HG02870 (cell line): ENCODE measurements around the gene DDX6.
"Not testable (repeated sequence)": the region's sequence is repeated elsewhere in the genome, so short reads cannot be mapped to it uniquely, and the experiment has no call there.

Experiments used
- ATAC-seq: cut with Tn5 transposase; IDR thresholded peaks from one replicate; pipeline ENCODE4 v1.9.1; 2021; ENCODE audit warnings: mild to moderate bottlenecking, moderate library complexity; ENCODE audit not compliant: unreplicated experiment

The DDX6 gene

DNA sequence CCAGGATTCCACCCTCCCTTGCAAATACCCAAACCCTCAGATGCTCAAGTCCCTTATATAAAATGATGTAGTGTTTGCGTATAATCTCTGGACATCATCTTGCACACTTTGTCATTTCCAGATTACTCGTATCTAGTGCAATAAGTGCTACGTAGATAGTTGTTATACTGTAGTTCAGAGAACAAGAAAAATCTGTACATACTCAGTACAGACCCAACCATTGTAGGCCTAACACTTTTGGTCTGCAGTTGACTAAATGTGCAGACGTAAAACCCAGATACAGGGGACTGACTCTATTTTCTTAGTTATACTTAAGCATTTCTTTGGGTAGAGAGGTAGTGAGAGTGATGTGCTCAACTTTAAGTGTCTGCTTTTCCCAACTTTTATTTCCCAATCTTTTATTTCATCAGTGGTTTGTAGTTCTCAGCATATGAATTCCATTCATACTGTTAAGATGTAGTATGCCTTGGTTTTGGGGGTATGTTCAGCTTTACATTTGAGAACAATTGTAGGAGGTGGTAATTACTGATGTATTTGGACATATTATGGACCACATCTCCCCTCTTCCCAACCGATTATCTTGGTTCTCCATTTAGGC lies 43.9 kb downstream of the DDX6 start:
- ATAC-seq, result no peak

DNA sequence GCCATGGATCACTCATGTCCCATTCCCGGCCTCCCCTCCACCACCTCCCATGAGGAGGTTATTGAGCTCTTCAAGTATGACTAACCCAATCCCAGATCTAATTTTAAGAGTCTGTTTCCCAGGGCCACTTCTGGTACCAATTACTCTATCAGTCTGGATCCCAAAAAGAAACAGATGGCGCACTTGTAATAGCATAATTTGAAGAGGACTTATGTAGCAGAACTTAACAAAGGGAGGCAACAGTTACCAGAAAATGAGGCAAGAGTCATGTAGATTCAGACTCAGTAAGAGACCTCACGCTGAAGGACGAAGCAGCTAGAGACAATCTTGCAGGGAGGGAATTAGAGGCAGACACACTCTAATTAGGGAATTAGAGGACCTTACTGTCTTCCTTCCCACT lies 46.9 kb downstream of the DDX6 start:
- ATAC-seq, result no peak

DNA sequence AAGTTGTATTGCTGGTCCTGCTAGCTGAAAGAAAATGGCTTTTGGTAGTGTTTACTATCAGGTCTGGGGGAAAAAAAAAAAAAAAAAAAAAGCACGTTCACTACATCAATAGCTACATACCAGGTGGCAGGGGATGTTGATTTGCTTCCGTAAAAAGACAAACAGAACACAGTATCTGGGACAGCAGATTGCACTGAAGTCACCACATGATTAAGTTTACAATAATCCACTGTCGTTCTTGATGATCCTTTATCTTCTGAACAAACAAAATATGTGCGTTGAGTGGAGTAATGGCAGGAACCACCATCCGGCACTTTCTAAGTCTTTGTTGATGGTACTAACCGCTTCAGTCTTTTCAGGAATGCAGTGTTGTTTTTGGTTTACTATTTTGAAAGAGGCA lies 48.7 kb downstream of the DDX6 start:
- no peak for ATAC-seq

DNA sequence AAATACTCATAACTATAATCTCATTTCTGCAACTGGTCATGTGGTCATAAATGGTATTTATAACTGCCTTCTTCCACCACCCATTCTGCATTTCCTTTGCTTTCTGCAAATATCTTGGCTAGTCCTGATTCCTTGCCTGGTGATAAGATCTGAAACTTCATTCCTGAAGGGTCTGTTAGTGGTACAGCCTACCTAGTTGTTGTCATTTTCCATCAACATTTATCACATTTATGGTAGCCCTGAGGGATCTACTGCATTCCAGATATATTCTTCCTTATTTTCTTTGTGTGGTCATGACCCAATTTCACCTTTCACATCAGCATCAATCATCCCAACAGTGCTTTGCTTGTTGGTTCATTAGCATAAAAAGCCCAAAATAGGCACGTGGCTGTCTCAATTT lies 50.1 kb downstream of the DDX6 start:
- no peak for ATAC-seq

DNA sequence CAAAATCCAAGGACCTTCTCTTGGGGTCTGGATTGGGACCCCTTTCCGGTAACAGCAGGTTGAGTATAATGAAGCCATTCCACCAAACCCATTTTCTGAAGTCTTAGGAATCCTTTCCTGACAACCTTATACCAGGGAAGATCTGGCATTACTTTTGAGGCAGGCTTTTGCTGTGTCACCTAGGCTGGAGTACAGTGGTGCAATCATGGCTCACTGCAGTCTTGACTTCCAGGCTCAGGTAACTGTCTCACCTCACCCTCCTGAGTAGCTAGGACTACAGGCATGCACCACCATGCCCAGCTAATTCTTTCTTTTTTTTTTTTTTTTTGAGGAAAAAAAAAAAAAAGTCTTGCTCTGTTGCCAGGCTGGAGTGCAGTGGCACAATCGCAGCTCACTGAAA lies 55.8 kb downstream of the DDX6 start:
- no peak for ATAC-seq

- no peak for ATAC-seq
Observed at GRCh38 chr11:118734031-118734430, 56.9 kb downstream of the DDX6 start.

- ATAC-seq, result not testable (repeated sequence)
Observed at GRCh38 chr11:118729753-118730152, 61.2 kb downstream of the DDX6 start.

- ATAC-seq, result not testable (repeated sequence)
Observed at GRCh38 chr11:118728112-118728511, 62.9 kb downstream of the DDX6 start.

- not testable (repeated sequence) for ATAC-seq
Observed at GRCh38 chr11:118727721-118728066, 63.3 kb downstream of the DDX6 start.

DNA sequence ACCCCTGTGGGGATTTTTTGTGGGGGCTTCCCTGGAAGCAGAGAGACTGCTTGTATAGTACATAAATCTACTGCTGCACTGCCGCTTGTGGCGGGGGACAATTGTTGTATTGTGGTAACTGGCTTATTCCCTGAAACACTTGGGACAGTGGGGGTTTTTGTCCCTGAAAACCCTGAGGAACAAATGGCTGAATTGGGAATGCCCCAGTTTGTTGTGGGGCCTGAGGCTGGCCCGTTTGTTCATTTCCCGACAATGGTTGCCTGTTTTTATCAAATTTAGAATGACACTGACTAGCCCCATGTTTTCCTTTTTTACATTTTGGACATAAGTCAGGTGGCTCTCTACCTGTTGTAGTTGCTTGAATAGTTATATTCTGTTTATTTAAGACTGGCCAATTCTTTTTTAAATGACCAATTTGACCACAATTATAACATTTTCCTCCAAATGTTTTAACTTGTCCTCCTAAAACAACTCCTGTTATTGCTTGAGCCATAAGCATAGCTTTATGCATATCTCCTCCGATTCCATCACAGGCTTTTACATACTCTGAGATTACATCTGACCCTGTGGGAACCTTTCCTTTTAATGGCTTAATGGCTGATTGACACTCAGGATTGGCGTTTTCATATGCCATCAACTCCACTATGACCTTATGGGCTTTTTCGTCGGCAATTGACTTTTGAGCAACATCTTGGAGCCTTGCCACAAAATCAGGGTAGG lies 63.8 kb downstream of the DDX6 start:
- ATAC-seq, result not testable (repeated sequence)

GRCh38 chr11:118721478-118722015 lies 69.4 kb downstream of the DDX6 start:
- ATAC-seq, result not testable (repeated sequence)

DNA sequence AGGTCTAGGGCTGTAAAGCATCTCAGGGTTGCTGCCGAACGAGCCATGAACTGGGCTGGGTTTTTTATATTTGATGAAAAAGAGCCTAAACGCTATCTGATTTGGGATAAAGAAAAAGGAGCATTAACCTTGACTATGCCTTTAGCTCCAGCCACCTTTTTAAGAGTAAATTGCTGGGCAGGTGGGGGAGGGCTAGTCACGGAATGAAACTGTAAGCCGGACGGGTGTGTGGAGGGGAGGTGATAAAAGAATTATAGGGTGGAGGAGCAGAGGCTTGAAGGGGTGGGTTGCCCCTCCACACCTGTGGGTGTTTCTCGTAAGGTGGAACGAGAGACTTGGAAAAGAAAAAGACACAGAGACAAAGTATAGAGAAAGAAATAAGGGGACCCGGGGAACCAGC lies 70.2 kb downstream of the DDX6 start:
- ATAC-seq, result not testable (repeated sequence)

DNA sequence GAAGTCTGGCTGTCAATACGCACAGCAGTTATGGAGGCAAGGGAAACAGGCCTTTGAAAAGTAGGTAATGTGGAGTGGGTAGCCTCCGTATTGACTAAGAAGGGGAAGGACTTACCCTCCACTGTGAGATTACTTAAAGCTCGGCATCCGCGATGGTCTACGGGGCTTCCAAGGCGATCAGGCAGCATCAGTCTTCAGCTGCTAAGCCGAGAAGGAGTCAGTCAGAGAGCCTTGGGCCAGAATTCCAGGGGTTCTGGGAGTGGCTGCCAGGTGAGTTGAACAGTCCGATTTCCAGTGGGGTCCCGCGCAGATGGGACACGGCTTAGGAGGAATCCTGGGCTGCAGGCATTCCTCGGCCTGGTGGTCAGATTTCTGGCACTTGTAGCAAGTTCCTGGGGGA lies 70.9 kb downstream of the DDX6 start:
- ATAC-seq, result not testable (repeated sequence)

- not testable (repeated sequence) for ATAC-seq
Observed at GRCh38 chr11:118718562-118718961, 72.4 kb downstream of the DDX6 start.

DNA sequence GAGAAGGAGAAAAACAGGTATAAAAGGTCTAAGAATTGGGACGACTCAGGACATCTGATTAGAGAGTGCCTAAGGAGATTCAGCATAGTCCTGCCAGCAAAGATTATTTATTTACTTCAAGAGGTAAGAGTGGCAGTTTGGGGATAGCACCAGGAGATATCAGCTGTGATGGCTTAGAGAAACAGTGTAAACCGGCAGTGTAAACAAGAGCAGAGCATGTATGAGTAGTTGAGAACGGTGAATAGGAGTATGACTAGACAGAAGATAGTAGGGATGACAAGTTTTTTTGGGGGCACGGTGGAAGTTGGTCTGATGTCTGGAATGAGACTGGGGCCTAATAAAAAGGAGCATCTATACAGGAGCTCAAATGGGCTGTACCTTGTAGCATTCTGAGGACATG lies 73.2 kb downstream of the DDX6 start:
- not testable (repeated sequence) for ATAC-seq

DNA sequence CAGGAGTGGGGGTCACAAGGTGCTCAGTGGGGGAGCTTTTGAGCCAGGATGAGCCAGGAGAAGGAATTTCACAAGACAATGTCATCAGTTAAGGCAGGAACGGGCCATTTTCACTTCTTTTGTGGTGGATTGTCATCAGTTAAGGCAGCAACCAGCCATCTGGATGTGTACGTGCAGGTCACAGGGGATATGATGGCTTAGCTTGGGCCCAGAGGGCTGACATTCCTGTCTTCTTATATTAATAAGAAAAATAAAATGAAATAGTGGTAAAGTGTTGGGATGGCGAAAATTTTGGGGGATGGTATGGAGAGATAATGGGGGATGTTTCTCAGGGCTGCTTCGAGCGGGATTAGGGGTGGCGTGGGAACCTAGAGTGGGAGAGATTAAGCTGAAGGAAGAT lies 73.7 kb downstream of the DDX6 start:
- not testable (repeated sequence) for ATAC-seq

DNA sequence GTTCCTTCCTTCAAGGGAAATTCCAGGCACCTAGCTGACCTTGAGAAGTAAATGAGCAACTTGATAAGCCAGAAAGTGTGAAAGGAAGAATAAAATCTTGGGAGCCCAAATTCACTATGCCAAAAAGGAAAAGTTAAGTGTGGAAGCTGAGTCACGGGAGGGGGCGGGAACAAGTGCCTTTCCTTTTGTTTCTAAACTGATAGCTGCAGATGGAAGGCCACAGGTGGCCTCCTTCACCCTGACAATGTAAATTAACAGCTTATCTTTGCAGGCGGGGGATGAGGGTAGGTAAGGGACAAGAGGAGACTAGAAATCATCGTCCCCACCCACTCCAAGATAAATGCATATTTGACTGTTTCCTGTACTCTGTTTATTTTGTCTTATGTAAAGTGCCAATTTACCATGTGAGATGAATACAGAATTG lies 75.1 kb downstream of the DDX6 start:
- ATAC-seq, result peak; percentile 22

DNA sequence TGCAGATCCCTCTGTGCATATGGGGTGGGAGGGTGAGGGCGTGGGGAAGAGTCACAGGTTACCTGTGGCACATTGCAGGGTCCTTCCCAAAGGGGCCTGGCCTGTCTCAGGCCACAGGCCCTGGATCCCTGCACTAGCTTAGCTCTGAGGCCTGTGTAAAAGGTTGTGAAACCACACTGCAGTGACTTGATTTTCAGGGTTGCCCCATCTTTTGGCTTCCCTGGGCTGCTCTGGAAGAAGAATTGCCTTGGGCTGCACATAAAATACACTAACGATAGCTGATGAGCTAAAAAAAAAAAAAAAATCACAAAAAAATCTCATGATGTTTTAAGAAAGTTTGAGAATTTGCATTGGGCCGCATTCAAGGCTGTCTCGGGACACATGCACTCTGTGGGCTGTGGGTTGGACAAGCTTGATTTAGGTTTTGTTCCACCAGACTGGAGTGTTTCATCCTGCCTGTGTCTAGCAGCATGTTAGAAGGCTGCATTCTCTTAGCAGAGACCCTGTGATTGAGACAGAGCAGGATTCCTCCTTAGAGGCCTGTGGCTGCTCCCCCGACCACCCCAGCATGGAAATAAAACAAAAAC lies 75.6 kb downstream of the DDX6 start:
- ATAC-seq, result peak; percentile 79

- ATAC-seq, result no peak
Observed at GRCh38 chr11:118714816-118715215, 76.1 kb downstream of the DDX6 start.

DNA sequence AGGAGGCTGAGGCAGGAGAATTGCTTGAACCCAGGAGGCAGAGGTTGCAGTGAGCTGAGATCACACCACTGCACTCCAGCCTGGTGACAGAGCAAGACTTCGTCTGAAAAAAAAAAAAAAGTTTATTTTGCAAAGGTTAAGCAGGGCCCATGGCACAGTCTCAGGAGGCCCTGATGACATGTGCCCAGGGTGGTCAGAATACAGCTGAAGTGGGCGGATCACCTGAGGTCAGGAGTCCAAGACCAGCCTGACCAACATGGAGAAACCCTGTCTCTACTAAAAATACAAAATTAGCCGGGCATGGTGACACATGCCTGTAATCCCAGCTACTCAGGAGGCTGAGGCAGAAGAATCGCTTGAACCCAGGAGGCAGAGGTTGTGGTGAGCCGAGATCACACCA lies 76.5 kb downstream of the DDX6 start:
- ATAC-seq, result not testable (repeated sequence)

DNA sequence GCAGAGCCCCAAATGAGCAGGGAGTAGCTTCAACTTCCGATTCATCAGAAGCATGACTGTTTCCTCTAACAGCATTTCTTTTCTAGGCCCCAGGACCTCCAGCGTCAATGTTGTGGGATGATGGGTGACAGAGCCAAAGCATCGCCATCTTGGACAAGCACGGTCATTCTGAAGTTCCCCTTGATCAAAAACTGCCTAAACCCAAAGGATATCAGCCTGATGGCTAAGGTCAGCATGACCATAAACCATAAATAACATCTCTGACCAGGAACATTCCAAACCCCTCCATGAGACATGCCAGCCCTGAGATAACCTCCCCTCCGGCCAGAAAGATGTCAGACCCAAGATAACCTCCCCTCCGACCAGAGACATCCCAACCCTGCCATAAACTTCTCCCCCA lies 82.7 kb downstream of the DDX6 start:
- ATAC-seq, result no peak

- ATAC-seq, result no peak
Observed at GRCh38 chr11:118706546-118706825, 84.5 kb downstream of the DDX6 start.
